SU-DHL-6 (cell line): Measurements from ENCODE around the gene SERP1.

Source experiments
- H2AFZ ChIP-seq: fragments of 200-600 bp; sonication (generic); 2 replicates; pipeline ENCODE4 v1.6.1; 2014; ENCODE audit warnings: low read depth, mild to moderate bottlenecking, moderate library complexity, mixed read lengths, antibody characterized with exemption, low read length; ENCODE audit not compliant: severe bottlenecking
- H3F3A ChIP-seq: fragments of 200-600 bp; shearing (Covaris generic); 2 replicates; pipeline ENCODE4 v1.6.0; 2016; ENCODE audit warnings: antibody characterized with exemption, mild to moderate bottlenecking; ENCODE audit not compliant: insufficient read depth
- H3K27ac ChIP-seq: fragments of 200-600 bp; sonication (generic); 2 replicates; pipeline ENCODE4 v1.5.1; 2016; ENCODE audit warnings: low read depth, mild to moderate bottlenecking, low read length, moderate library complexity, mixed read lengths
- H3K27me3 ChIP-seq: fragments of 200-600 bp; sonication (generic), shearing (Covaris generic); 2 replicates; pipeline ENCODE4 v1.6.0; 2014; ENCODE audit warnings: mild to moderate bottlenecking, low read length
- H3K36me3 ChIP-seq: fragments of 200-600 bp; sonication (generic); 2 replicates; pipeline ENCODE4 v1.6.1; 2014; ENCODE audit warnings: mild to moderate bottlenecking, low read length, mixed read lengths
- H3K4me2 ChIP-seq: fragments of 300-600, 200-600 bp; shearing (Covaris generic), sonication (generic); 2 replicates; pipeline ENCODE4 v1.6.0; 2014; ENCODE audit warnings: low read length, low read depth, mild to moderate bottlenecking; ENCODE audit not compliant: poor library complexity, severe bottlenecking
- H3K4me3 ChIP-seq: fragments of 200-600 bp; sonication (generic); 2 replicates; pipeline ENCODE4 v1.5.1; 2014; ENCODE audit warnings: antibody characterized with exemption, low read length, mild to moderate bottlenecking, mixed read lengths; ENCODE audit not compliant: insufficient read depth, poor library complexity, severe bottlenecking
- H3K79me2 ChIP-seq: fragments of 200-600 bp; sonication (generic); 2 replicates; pipeline ENCODE4 v1.6.1; 2014; ENCODE audit warnings: mild to moderate bottlenecking, low read length, moderate library complexity; ENCODE audit not compliant: insufficient read depth
- H3K9ac ChIP-seq: fragments of 200-600 bp; sonication (generic); 2 replicates; pipeline ENCODE4 v1.7.0; 2014; ENCODE audit warnings: mild to moderate bottlenecking, low read length
- H3K9me2 ChIP-seq: fragments of 200-600 bp; sonication (generic); replicated peaks from 2 replicates; pipeline ENCODE4 v1.6.1; 2014; ENCODE audit warnings: low read length; ENCODE audit not compliant: insufficient read depth
- H3K9me3 ChIP-seq: fragments of 200-600 bp; sonication (generic); 2 replicates; pipeline ENCODE4 v1.6.1; 2014; ENCODE audit warnings: low read length, mixed read lengths; ENCODE audit not compliant: insufficient read depth
- H4K20me1 ChIP-seq: fragments of 200-600 bp; sonication (generic); 2 replicates; pipeline ENCODE4 v1.6.1; 2014; ENCODE audit warnings: low read depth, mild to moderate bottlenecking, antibody characterized with exemption, low read length, moderate library complexity, mixed read lengths
- CTCF ChIP-seq: fragments of 200-600 bp; sonication (generic); IDR thresholded peaks from one replicate; pipeline ENCODE4 v1.5.1; 2017; ENCODE audit warnings: antibody characterized with exemption, mild to moderate bottlenecking, low read length, moderate library complexity; ENCODE audit not compliant: insufficient read depth, poor library complexity, severe bottlenecking
- EZH2phosphoT487 ChIP-seq: fragments of 200-600 bp; sonication (generic), shearing (Covaris generic); conservative IDR thresholded peaks from 2 replicates; pipeline ENCODE4 v1.6.1; 2018; ENCODE audit warnings: mild to moderate bottlenecking, antibody characterized with exemption, low read length, moderate library complexity, mixed read lengths

SERP1 gene

DNA sequence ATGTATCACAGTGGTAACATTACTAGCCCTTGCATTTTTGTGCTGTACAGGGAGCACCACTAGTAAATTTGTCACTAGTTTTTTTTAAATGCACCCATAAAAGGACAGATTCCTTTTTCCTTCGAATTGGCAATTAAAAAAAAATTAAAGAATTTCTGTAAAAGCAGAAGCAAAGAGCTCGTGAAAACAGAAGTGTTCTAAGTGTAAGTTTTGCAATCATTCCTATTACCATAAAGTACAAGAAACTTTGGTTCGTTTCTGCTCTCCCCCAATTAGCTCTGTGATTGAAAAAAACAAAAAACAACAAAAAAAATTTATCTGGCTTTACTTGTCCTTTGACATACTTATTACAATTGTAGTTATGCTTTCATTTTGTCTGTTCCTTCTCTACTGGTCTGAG is 5.3 kb downstream of the SERP1 start:
- Histone ChIP-seq H3K36me3 (peaks cover 22% of the 10 kb centered on the region), H3F3A (peaks cover 17% of the 10 kb centered on the region), H3K27ac (no peak overlapping the region), H3K4me3 (no peak overlapping the region), H3K27me3 (no peaks in the 10 kb centered on the region), H2AFZ (no peak overlapping the region), H3K4me2 (no peak overlapping the region), H3K9me3 (no peaks in the 10 kb centered on the region), H3K9ac (no peak overlapping the region), H4K20me1 (peaks cover 14% of the 10 kb centered on the region; the same call in 1 of the 2 replicates), H3K9me2 (no peaks in the 10 kb centered on the region), H3K79me2 (peaks cover 30% of the 10 kb centered on the region)
- TF ChIP-seq EZH2phosphoT487: no peak
- no peak for TF ChIP-seq CTCF

DNA sequence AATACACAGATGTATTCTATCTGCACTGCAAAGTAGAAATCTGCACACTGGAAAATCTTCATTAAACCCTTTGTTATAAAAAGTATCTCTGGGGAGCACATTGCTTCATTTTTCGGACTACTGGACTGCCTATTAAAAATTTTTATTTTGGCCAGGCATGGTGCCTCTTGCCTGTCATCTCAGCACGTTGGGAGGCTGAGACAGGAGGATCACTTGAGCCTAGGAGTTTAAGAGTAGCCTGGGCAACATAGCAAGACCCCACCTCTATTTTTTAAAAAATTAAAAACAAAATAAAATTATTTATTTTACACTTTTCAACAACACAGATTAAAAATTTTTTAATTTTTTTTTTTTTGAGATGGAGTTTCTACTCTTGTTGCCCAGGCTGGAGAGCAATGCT is 6.0 kb downstream of the SERP1 start:
- H3K27me3 ChIP-seq: no peaks in the 10 kb centered on the region
- no peak overlapping the region for H3K4me2 ChIP-seq
- peaks cover 23% of the 10 kb centered on the region for H3K79me2 ChIP-seq
- H3K27ac ChIP-seq: no peak overlapping the region
- no peak overlapping the region for H3K9ac ChIP-seq
- H3K36me3 ChIP-seq: peaks cover 22% of the 10 kb centered on the region
- H4K20me1 ChIP-seq: peaks cover 13% of the 10 kb centered on the region; the same call in 1 of the 2 replicates
- no peaks in the 10 kb centered on the region for H3K9me2 ChIP-seq
- peaks cover 17% of the 10 kb centered on the region for H3F3A ChIP-seq
- H2AFZ ChIP-seq: no peak overlapping the region
- H3K4me3 ChIP-seq: no peak overlapping the region
- TF ChIP-seq EZH2phosphoT487 (no peak), CTCF (no peak)
- no peaks in the 10 kb centered on the region for H3K9me3 ChIP-seq

DNA sequence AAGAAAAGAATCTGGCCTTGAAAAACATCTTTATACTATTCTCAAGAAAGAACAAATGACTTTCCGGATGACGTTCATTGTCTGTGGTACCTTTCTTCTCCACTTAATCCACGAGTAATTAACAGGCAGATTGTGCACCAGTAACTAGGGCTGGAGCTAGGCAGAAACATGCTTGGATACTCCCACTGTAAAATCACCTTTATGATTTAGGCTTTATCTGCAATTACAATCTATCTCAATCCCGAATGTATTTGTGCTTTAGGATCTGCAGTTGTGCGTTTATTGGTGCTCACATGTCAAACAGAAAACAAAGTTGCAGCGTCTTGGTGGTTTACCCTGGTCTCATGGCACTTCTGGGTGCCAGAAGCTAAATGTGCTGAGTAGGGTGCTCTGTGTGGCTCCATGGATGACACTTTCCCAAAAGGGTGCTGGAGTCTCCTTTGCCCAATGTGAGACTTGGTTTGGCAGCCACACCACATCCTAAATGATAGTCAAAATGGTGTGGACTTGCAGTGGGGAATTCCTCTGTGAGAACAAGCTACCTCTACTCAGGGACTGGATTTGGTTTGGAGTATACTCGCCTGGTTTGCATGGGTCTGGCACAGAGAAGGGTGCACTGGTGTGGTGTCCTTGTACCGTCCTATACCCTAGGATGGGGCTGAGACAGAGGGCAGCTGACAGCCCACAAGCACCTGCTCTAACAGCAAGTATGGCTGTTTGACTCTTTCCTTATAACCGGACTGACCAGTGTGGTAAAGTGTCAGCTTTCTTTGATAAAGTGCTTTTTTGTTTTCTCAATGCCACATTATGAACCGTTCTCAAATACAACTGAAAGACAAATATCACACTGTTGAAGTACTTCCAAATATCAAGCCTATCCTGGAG is 7.7 kb downstream of the SERP1 start:
- no peaks in the 10 kb centered on the region for H4K20me1 ChIP-seq
- H2AFZ ChIP-seq: no peak overlapping the region
- peaks cover 17% of the 10 kb centered on the region for H3F3A ChIP-seq
- no peaks in the 10 kb centered on the region for H3K9me3 ChIP-seq
- no peaks in the 10 kb centered on the region for H3K27me3 ChIP-seq
- peaks cover 6% of the 10 kb centered on the region; the same call in 1 of the 2 replicates for H3K79me2 ChIP-seq
- no peak for TF ChIP-seq EZH2phosphoT487
- H3K9me2 ChIP-seq: no peaks in the 10 kb centered on the region
- H3K4me3 ChIP-seq: no peak overlapping the region
- peaks cover 11% of the 10 kb centered on the region; the same call in 1 of the 2 replicates for H3K36me3 ChIP-seq
- no peak overlapping the region for H3K27ac ChIP-seq
- no peak overlapping the region for H3K4me2 ChIP-seq
- no peak overlapping the region for H3K9ac ChIP-seq

GRCh38 chr3:150535204-150535603 is 11.1 kb downstream of the SERP1 start:
- H3K79me2 ChIP-seq: no peaks in the 10 kb centered on the region
- no peaks in the 10 kb centered on the region for H3K27me3 ChIP-seq
- peaks cover 12% of the 10 kb centered on the region for H3F3A ChIP-seq
- H4K20me1 ChIP-seq: no peaks in the 10 kb centered on the region
- no peak overlapping the region for H3K4me2 ChIP-seq
- no peak for TF ChIP-seq EZH2phosphoT487
- TF ChIP-seq CTCF: no peak
- H3K27ac ChIP-seq: no peak overlapping the region
- H3K4me3 ChIP-seq: no peak overlapping the region
- H3K9ac ChIP-seq: no peak overlapping the region
- H2AFZ ChIP-seq: no peak overlapping the region
- no peaks in the 10 kb centered on the region for H3K36me3 ChIP-seq
- no peaks in the 10 kb centered on the region for H3K9me2 ChIP-seq
- H3K9me3 ChIP-seq: no peaks in the 10 kb centered on the region
